Fibroblast of skin of right biceps (primary cell): Measurements from ENCODE around the gene BRF1.
A peak's percentile ranks its signal among the peaks of the same experiment; 100 is the strongest.

ENCODE experiments used
- DNase-seq: peaks from one replicate; pipeline ENCODE4 v3.0.0-alpha.2; 2013

BRF1 gene

GRCh38 chr14:105168496-105168978 lies 132.3 kb downstream of the BRF1 start, which contains the start of gene JAG2:
JAG2 (minus strand) TSS chr14:105168776; CDS start chr14:105168420, 356 bp downstream.
- no peak for DNase-seq

- no peak for DNase-seq
Measured at GRCh38 chr14:105168093-105168420, 132.7 kb downstream of the BRF1 start.

- DNase-seq = no peak
Measured at GRCh38 chr14:105167303-105168092, 133.3 kb downstream of the BRF1 start.

GRCh38 chr14:105166571-105167302 lies 134.1 kb downstream of the BRF1 start:
- no peak for DNase-seq

GRCh38 chr14:105165761-105166485 lies 134.9 kb downstream of the BRF1 start:
- no peak for DNase-seq

- DNase-seq = no peak
Measured at GRCh38 chr14:105165134-105165704, 135.6 kb downstream of the BRF1 start.

- no peak for DNase-seq
Measured at GRCh38 chr14:105163040-105163742, 137.6 kb downstream of the BRF1 start.

- DNase-seq = no peak
Measured at GRCh38 chr14:105162669-105162979, 138.2 kb downstream of the BRF1 start.

- peak; percentile 12 for DNase-seq
Measured at GRCh38 chr14:105161964-105162668, 138.7 kb downstream of the BRF1 start.

- no peak for DNase-seq
Measured at GRCh38 chr14:105161309-105161708, 139.5 kb downstream of the BRF1 start.

- no peak for DNase-seq
Measured at GRCh38 chr14:105160776-105161175, 140.0 kb downstream of the BRF1 start.

GRCh38 chr14:105159344-105159743 lies 141.5 kb downstream of the BRF1 start:
- no peak for DNase-seq
